Activated naive CD8-positive, alpha-beta T cell treated with anti-CD3 and anti-CD28 coated beads, Interleukin-2, amount 50 U/mL, for 24 hours (primary cell): ENCODE measurements around the gene TMEM165.
"Not testable (repeated sequence)": the region's sequence is repeated elsewhere in the genome, so short reads cannot be mapped to it uniquely, and the experiment has no call there.

Experiments
- ATAC-seq: fragments of 150-1000 bp; cut with Tn5 transposase; one replicate; pipeline ENCODE4 v1.10.0; 2021
- DNase-seq: peaks from one replicate; pipeline ENCODE4 v3.0.0; 2021
- H3K27ac Mint-ChIP-seq: one replicate; pipeline ENCODE4 v1.8.0; 2021; ENCODE audit warnings: mild to moderate bottlenecking, mixed read lengths
- H3K27me3 Mint-ChIP-seq: one replicate; pipeline ENCODE4 v1.8.0; 2021; ENCODE audit warnings: mixed read lengths
- H3K36me3 Mint-ChIP-seq: one replicate; pipeline ENCODE4 v1.8.0; 2021; ENCODE audit warnings: low read depth, mixed read lengths
- H3K4me1 Mint-ChIP-seq: one replicate; pipeline ENCODE4 v1.8.0; 2021; ENCODE audit warnings: mixed read lengths
- H3K4me3 Mint-ChIP-seq: one replicate; pipeline ENCODE4 v1.8.0; 2021; ENCODE audit warnings: mild to moderate bottlenecking, moderate library complexity, mixed read lengths
- H3K9me3 Mint-ChIP-seq: one replicate; pipeline ENCODE4 v1.8.0; 2021; ENCODE audit warnings: mixed read lengths

TMEM165 gene

DNA sequence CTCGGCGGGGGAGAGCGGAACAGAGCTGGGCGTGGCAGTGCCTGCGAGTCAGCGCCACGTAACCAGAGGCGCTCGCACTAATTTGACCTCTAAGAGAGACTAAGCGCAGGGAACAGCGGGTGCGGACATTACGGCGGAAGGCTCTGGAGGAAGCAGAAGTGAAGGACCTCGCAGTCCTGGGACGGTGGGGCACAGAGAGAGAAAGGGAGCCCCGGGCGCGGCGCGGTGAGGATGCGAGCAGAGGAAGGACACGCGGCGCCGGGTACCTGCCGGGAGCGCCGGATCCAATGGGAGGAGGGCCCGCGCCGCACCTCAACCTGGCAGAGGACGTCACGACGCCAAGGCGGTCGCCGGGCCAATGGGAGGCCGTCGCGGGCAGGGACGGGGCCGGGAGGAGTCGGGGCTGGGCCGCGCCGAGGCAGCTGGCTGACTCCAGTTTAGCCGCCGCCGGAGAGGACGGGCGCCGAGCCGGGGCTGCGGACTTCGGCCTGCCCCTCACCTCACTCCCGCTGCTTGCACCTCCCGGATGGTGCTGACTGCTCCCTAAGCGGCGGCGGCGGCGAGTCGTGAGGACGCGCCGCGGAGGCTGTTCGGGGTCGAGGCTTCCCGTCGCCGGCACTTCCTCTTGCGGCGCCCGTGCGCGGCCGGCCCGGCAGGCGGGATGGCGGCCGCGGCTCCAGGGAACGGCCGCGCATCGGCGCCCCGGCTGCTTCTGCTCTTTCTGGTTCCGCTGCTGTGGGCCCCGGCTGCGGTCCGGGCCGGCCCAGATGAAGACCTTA is at the start of gene TMEM165:
TMEM165 (plus strand) TSS at position 429 of the 779 bp plus-strand sequence; CDS start at position 662, 233 bp downstream.
- Mint-ChIP-seq H3K27ac (peak within 1 kb of the TSS; percentile 97), H3K9me3 (no peaks in the 10 kb centered on the region), H3K4me3 (peak within 1 kb of the TSS; percentile 97), H3K27me3 (no peaks in the 10 kb centered on the region), H3K36me3 (peaks cover 33% of the 10 kb centered on the region), H3K4me1 (peaks cover 41% of the 10 kb centered on the region)
- ATAC-seq: peak; percentile 98
- peak; percentile 92 for DNase-seq

DNA sequence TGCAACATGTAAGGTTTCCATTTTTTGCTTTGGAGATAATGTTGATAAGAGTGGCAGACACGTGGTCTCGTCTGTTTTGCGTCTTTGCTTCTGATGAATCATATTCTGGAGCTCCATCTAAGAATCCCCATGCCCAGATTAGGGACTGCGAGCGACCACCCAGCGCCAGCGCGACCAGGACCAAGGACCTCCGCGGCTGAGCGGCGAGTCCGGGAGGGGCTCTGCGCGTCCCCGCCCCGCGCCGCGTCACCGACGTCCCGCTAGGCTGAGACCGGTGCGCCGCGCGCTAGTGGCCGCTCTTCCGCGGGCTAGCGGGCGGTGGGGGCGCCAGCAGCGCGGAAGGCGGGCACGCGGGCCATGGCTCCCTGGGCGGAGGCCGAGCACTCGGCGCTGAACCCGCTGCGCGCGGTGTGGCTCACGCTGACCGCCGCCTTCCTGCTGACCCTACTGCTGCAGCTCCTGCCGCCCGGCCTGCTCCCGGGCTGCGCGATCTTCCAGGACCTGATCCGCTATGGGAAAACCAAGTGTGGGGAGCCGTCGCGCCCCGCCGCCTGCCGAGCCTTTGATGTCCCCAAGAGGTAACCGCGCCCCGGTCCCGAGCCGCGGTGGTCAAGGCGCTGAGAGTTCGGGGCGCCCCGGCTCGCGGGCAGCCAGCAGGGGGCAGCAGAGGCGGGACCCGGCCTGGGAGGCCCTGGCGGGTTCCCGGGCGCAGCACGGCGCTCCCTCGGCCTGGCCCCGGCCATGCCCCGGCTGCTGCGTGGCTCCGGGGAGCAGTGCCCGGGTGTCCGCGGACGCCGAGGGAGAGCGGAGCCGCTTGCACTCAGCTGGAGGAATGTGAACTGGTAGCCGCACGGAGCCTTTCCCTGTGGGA is 49.5 kb upstream of the TMEM165 start, which contains the start of gene SRD5A3:
SRD5A3 (plus strand) TSS at position 263 of the 871 bp plus-strand sequence; CDS start at position 358, 95 bp downstream.
- peak; percentile 93 for DNase-seq
- Mint-ChIP-seq H3K4me3 (peak within 1 kb of the TSS; percentile 81), H3K27ac (peak within 1 kb of the TSS; percentile 85), H3K27me3 (no peaks in the 10 kb centered on the region), H3K4me1 (peaks cover 30% of the 10 kb centered on the region), H3K36me3 (no peaks in the 10 kb centered on the region), H3K9me3 (no peaks in the 10 kb centered on the region)
- peak; percentile 91 for ATAC-seq

GRCh38 chr4:55346851-55347255 is 48.9 kb upstream of the TMEM165 start:
- peak overlapping the region; percentile 81 for H3K4me3 Mint-ChIP-seq
- ATAC-seq: no peak
- peaks cover 4% of the 10 kb centered on the region for H3K36me3 Mint-ChIP-seq
- no peaks in the 10 kb centered on the region for H3K9me3 Mint-ChIP-seq
- DNase-seq: peak; percentile 9
- H3K27me3 Mint-ChIP-seq: no peaks in the 10 kb centered on the region
- peaks cover 30% of the 10 kb centered on the region for H3K4me1 Mint-ChIP-seq
- H3K27ac Mint-ChIP-seq: peak overlapping the region; percentile 85

GRCh38 chr4:55347610-55348228 is 48.0 kb upstream of the TMEM165 start:
- Mint-ChIP-seq H3K4me1 (peaks cover 32% of the 10 kb centered on the region), H3K9me3 (no peaks in the 10 kb centered on the region), H3K27ac (peak overlapping the region; percentile 85), H3K27me3 (no peaks in the 10 kb centered on the region), H3K36me3 (peaks cover 11% of the 10 kb centered on the region), H3K4me3 (peak overlapping the region; percentile 81)
- no peak for DNase-seq
- no peak for ATAC-seq

DNA sequence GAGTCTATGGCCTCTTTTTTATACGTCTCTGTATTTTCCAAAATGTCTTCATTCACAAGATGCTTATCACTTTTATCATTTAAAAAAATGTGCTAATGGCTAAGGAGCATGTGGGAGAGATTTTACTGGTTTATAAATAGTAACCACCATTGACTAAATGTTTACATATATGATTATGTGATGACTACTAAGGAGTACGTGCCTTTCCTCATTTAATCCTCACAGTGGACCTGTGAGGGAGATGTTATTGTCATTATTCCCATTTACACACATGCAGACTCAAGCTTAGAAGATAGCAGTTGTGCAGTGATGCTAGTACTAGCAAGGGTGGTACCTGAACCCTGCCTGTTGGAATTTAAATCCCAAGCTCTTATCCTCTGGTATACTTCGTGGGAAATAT is 47.3 kb upstream of the TMEM165 start:
- ATAC-seq: no peak
- peak overlapping the region; percentile 81 for H3K4me3 Mint-ChIP-seq

GRCh38 chr4:55350870-55351269 is 44.9 kb upstream of the TMEM165 start:
- not testable (repeated sequence) for ATAC-seq, H3K27ac Mint-ChIP-seq

More for the DNA sequence above, 47.3 kb upstream of the TMEM165 start:
- Mint-ChIP-seq H3K9me3 (no peaks in the 10 kb centered on the region), H3K27me3 (no peaks in the 10 kb centered on the region), H3K27ac (peak overlapping the region; percentile 59), H3K36me3 (peaks cover 19% of the 10 kb centered on the region), H3K4me1 (peaks cover 32% of the 10 kb centered on the region)
- no peak for DNase-seq

GRCh38 chr4:55351824-55352223 is 43.9 kb upstream of the TMEM165 start:
- peaks cover 20% of the 10 kb centered on the region for H3K4me1 Mint-ChIP-seq
- peaks cover 26% of the 10 kb centered on the region for H3K36me3 Mint-ChIP-seq
- DNase-seq: no peak
- H3K27ac Mint-ChIP-seq: no peak overlapping the region
- no peak overlapping the region for H3K4me3 Mint-ChIP-seq
- no peaks in the 10 kb centered on the region for H3K9me3 Mint-ChIP-seq
- no peaks in the 10 kb centered on the region for H3K27me3 Mint-ChIP-seq
- ATAC-seq: no peak

More at GRCh38 chr4:55350870-55351269, 44.9 kb upstream of the TMEM165 start:
- Mint-ChIP-seq H3K36me3 (peaks cover 26% of the 10 kb centered on the region), H3K4me1 (peaks cover 22% of the 10 kb centered on the region)
- H3K27me3 Mint-ChIP-seq, DNase-seq, H3K4me3 Mint-ChIP-seq, H3K9me3 Mint-ChIP-seq: not testable (repeated sequence)

DNA sequence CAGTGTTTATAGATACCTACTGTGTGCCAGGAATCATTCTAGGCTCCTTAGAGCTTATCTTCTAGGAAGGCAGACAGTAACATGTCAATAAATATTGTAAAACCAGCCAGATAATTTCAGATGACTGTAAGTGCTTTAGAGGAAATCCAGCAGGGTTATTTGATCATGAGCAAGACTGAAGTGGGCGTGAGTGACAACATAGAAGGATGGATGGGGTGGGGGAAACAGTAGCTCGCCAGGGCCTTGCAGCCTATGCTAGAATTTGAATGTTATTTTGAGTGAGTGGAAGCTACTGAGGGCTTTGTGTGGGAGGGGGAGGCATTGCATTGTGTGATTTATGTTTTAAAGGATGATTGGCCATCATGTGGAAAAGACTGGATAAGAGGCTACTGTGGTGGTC is 43.0 kb upstream of the TMEM165 start:
- peaks cover 26% of the 10 kb centered on the region for H3K36me3 Mint-ChIP-seq
- DNase-seq: no peak
- H3K4me1 Mint-ChIP-seq: peaks cover 12% of the 10 kb centered on the region
- no peak overlapping the region for H3K27ac Mint-ChIP-seq
- H3K27me3 Mint-ChIP-seq: no peaks in the 10 kb centered on the region
- no peak for ATAC-seq
- no peaks in the 10 kb centered on the region for H3K9me3 Mint-ChIP-seq
- no peak overlapping the region for H3K4me3 Mint-ChIP-seq

DNA sequence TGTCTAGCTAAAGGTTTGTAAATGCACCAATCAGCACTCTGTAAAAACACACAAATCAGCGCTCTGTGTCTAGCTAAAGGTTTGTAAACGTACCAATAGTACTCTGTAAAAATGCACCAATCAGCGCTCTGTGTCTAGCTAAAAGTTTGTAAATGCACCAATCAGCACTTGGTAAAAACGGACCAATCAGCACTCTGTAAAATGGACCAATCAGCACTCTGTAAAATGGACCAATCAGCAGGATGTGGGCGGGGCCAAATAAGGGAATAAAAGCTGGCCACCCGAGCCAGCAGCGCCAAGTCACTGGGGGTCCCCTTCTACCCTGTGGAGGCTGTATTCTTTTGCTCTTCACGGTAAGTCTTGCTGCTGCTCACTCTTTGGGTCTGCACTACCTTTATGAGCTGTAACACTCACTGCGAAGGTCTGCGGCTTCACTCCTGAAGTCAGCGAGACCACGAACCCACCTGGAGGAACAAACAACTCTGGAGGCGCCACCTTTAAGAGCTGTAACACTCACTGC is 42.5 kb upstream of the TMEM165 start:
- H3K27ac Mint-ChIP-seq, DNase-seq, ATAC-seq, H3K27me3 Mint-ChIP-seq, H3K4me3 Mint-ChIP-seq, H3K9me3 Mint-ChIP-seq: not testable (repeated sequence)
- Mint-ChIP-seq H3K4me1 (peaks cover 11% of the 10 kb centered on the region), H3K36me3 (peaks cover 26% of the 10 kb centered on the region)

DNA sequence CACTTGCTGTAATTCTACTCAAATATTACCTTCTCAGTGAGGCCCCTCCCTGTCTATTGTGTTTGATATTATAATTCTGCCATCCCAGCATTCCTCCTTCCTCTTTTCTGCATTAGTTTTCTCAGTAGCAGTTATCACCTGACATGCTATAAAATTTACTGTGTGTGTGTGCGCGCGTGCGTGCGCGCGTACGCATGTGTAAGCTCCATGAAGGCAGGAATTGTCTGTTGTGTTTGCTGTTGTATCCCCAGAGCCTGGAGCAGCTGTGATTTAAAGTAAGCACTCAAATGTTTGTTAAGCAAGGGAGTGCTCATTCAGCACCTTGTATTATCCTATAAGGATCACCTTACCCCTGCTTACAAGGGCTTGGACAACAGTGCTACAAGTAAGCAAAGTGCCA is 41.1 kb upstream of the TMEM165 start:
- peaks cover 17% of the 10 kb centered on the region for H3K4me1 Mint-ChIP-seq
- H3K27ac Mint-ChIP-seq: no peak overlapping the region
- peaks cover 26% of the 10 kb centered on the region for H3K36me3 Mint-ChIP-seq
- no peaks in the 10 kb centered on the region for H3K9me3 Mint-ChIP-seq
- no peaks in the 10 kb centered on the region for H3K27me3 Mint-ChIP-seq
- H3K4me3 Mint-ChIP-seq: no peak overlapping the region
- no peak for ATAC-seq
- no peak for DNase-seq

DNA sequence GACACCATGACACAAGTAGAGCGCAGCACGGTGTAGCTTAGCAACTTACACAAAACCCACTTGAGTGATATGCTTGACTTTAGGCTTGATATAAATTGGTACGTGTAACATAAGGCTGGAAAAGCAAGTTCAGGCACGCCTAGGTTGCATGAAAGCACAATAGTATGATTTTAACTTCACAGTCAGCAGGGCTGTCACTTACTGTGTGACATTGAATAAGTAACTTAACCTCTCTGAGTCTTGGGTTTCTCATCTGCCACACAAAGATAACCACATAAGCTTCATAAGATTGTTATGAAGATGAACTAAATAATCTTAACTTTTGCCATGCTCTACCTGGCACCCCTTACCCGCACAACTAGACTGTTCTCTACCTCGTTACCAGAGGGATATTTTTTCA is 40.2 kb upstream of the TMEM165 start:
- H3K27ac Mint-ChIP-seq: no peak overlapping the region
- H3K4me1 Mint-ChIP-seq: peaks cover 17% of the 10 kb centered on the region
- peaks cover 26% of the 10 kb centered on the region for H3K36me3 Mint-ChIP-seq
- ATAC-seq (no peak), DNase-seq (no peak)
- H3K4me3 Mint-ChIP-seq: no peak overlapping the region
- H3K9me3 Mint-ChIP-seq: no peaks in the 10 kb centered on the region
- no peaks in the 10 kb centered on the region for H3K27me3 Mint-ChIP-seq

DNA sequence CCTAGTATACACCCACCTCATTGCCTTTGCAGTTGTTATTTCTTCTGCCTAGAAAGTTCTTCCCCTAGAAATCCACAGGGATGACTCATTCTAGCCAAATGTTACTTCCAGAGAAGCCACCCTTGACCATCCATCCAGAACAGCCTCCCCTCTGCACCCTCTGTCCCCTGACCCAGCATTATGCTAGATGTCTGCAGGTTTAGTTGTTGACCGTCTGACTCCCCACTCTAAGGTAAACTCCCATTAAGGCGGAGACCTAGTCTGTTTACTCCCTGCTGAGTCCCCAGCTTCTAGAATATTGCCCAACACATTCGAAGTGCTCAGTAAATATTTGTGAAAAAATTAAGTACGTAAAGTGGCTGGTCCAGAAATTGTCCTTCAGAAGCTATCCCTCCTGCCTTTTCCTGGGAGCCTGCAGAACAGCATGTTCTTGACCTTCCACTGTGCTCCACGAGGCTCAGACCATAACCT is 38.7 kb upstream of the TMEM165 start:
- ATAC-seq (no peak), DNase-seq (no peak)
- H3K27me3 Mint-ChIP-seq: no peaks in the 10 kb centered on the region

DNA sequence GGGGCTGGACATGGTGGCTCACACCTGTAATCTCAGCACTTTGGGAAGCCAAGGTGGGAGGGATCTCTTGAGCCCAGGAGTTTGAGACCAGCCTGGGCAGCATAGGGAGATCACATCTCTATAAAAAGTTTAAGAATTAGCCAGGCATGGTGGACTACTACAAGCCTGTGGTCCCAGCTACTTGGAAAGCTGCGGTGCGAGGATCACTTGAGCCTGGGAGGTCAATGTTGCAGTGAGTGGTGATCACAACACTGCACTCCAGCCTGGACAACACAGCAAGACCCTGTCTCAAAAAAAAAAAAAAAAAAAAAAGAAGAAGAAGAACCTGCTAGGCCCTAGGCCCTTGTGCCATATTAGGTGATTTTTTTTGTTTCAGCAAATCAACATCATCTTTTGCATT is 37.5 kb upstream of the TMEM165 start:
- peak; percentile 12 for ATAC-seq
- peaks cover 12% of the 10 kb centered on the region for H3K36me3 Mint-ChIP-seq

More for the DNA sequence above, 38.7 kb upstream of the TMEM165 start:
- H3K9me3 Mint-ChIP-seq: no peaks in the 10 kb centered on the region
- no peak overlapping the region for H3K27ac Mint-ChIP-seq
- H3K4me1 Mint-ChIP-seq: peaks cover 17% of the 10 kb centered on the region
- no peak overlapping the region for H3K4me3 Mint-ChIP-seq
- peaks cover 22% of the 10 kb centered on the region for H3K36me3 Mint-ChIP-seq

DNA sequence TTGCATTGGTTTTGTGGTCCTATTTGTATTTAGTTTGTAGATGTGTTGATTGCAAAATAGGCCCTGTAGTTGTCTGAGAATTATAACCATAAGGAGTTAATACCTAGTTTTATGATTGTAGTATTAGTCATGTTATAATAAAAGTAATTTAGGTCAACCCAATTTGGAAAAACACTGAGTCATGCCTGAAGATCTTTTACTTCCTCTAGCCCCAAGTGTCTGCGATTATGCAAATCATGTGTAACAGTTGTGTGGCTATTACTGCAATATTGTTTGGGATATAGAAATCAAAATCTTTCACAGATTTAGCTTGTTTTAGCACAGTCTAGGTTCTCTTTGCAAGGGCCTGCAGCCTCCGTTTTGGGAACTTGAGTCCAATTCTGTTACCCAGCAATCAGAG is 37.1 kb upstream of the TMEM165 start:
- peak; percentile 80 for ATAC-seq
- peaks cover 16% of the 10 kb centered on the region for H3K4me1 Mint-ChIP-seq
- no peaks in the 10 kb centered on the region for H3K9me3 Mint-ChIP-seq
- H3K27ac Mint-ChIP-seq: no peak overlapping the region
- H3K27me3 Mint-ChIP-seq: no peaks in the 10 kb centered on the region
- H3K36me3 Mint-ChIP-seq: peaks cover 8% of the 10 kb centered on the region
- DNase-seq: no peak
- H3K4me3 Mint-ChIP-seq: no peak overlapping the region

More for the DNA sequence above, 37.5 kb upstream of the TMEM165 start:
- Mint-ChIP-seq H3K4me3 (no peak overlapping the region), H3K9me3 (no peaks in the 10 kb centered on the region), H3K4me1 (peaks cover 16% of the 10 kb centered on the region), H3K27ac (no peak overlapping the region), H3K27me3 (no peaks in the 10 kb centered on the region)
- DNase-seq: no peak
